NCI-H510A (cell line): ENCODE data around the gene CELF6.
A peak's percentile ranks its signal among the peaks of the same experiment; 100 is the strongest.

Source experiments
- DNase-seq: peaks from one replicate; lab custom pipeline; 2025; lab: John Stamatoyannopoulos, UW

The CELF6 gene

GRCh38 chr15:72319985-72320671, at the start of gene CELF6:
TSS of gene CELF6 (minus strand) at chr15:72320157. CDS start at chr15:72319874, 283 bp downstream.
- DNase-seq: peak; percentile 87

GRCh38 chr15:72368899-72369298, 48.9 kb upstream of the CELF6 start:
- DNase-seq: no peak

GRCh38 chr15:72368325-72368724, 48.4 kb upstream of the CELF6 start:
- DNase-seq: no peak

- no peak for DNase-seq
These were observed 45.9 kb upstream of the CELF6 start for GRCh38 chr15:72365844-72366243.

- no peak for DNase-seq
These were observed 41.2 kb upstream of the CELF6 start for GRCh38 chr15:72361176-72361575.

- no peak for DNase-seq
These were observed 38.8 kb upstream of the CELF6 start for GRCh38 chr15:72358650-72359171.

GRCh38 chr15:72358121-72358520, 38.2 kb upstream of the CELF6 start:
- DNase-seq: no peak

- no peak for DNase-seq
These were observed 34.5 kb upstream of the CELF6 start for GRCh38 chr15:72354496-72354895.

GRCh38 chr15:72353266-72353665, 33.3 kb upstream of the CELF6 start:
- no peak for DNase-seq

GRCh38 chr15:72345806-72346205, 25.8 kb upstream of the CELF6 start:
- no peak for DNase-seq

- DNase-seq: no peak
These were observed 25.3 kb upstream of the CELF6 start for GRCh38 chr15:72345280-72345679.

GRCh38 chr15:72344602-72345001, 24.6 kb upstream of the CELF6 start:
- no peak for DNase-seq

- no peak for DNase-seq
These were observed 22.4 kb upstream of the CELF6 start for GRCh38 chr15:72342385-72342784.

- DNase-seq: peak; percentile 21
These were observed 21.4 kb upstream of the CELF6 start for GRCh38 chr15:72341361-72341760.

GRCh38 chr15:72340366-72340765, 20.4 kb upstream of the CELF6 start:
- DNase-seq: no peak

GRCh38 chr15:72339777-72340177, 19.8 kb upstream of the CELF6 start:
- no peak for DNase-seq

GRCh38 chr15:72338617-72339321, 18.8 kb upstream of the CELF6 start:
- DNase-seq: no peak

GRCh38 chr15:72338148-72338547, 18.2 kb upstream of the CELF6 start:
- no peak for DNase-seq

GRCh38 chr15:72334842-72335241, 14.9 kb upstream of the CELF6 start:
- DNase-seq: no peak

- DNase-seq: no peak
These were observed 11.1 kb upstream of the CELF6 start for GRCh38 chr15:72331021-72331420.

- DNase-seq: no peak
These were observed 3.8 kb upstream of the CELF6 start for GRCh38 chr15:72323752-72324151.

GRCh38 chr15:72319360-72319984, 485 bp downstream of the CELF6 start:
- DNase-seq: no peak

GRCh38 chr15:72318408-72318942, 1.5 kb downstream of the CELF6 start:
- no peak for DNase-seq
